B cell (primary cell): ENCODE data around the gene CTNS. TPM values are rescaled to one million over a fixed set of nuclear protein-coding genes. Genes with fewer than 3 reads are reported as not detected.

ENCODE experiments used
- ATAC-seq: fragments of 200-7000 bp; cut with Tn5 transposase; one replicate; pipeline ENCODE4 v1.10.0; 2021; ENCODE audit warnings: low read depth, mild to moderate bottlenecking, moderate number of reproducible peaks, moderate library complexity
- CTCF ChIA-PET: fragments of 350-600 bp; sonication (Branson Sonifier 250); formaldehyde crosslinking; loops from one replicate; lab custom pipeline; 2021; ENCODE audit warnings: antibody characterized with exemption, inconsistent platforms; lab: Charles Lee
- POLR2A ChIA-PET: fragments of 350-600 bp; sonication (Branson Sonifier 250); formaldehyde crosslinking; loops from one replicate; lab custom pipeline; 2021; ENCODE audit warnings: antibody characterized with exemption; lab: Charles Lee
- DNase-seq: peaks from one replicate; pipeline ENCODE4 v3.0.0; 2013
- H2AFZ ChIP-seq: 2 replicates; pipeline ENCODE4 v1.6.1; 2012; ENCODE audit warnings: mild to moderate bottlenecking, low read depth, low read length; ENCODE audit not compliant: insufficient read depth, poor library complexity, severe bottlenecking
- H3K27ac ChIP-seq, 2 donors: 1 replicate in 1 of 2; 2 replicates in 1 of 2; pipeline ENCODE4 v1.5.1; 2012 to 2013; ENCODE audit warnings: low read length in 2 of 2, mild to moderate bottlenecking in 2 of 2, moderate library complexity in 1 of 2
- H3K27me3 ChIP-seq, 4 experiments: fragments of 200-600 bp in 1 of 4; sonication (generic) in 1 of 4; replicated peaks in 1 of 4; 1 replicate in 2 of 4; 2 replicates in 2 of 4; pipeline versions ENCODE4 v1.6.1 to v1.7.0; 2013 to 2016; ENCODE audit warnings: low read length in 3 of 4, mild to moderate bottlenecking in 2 of 4, mixed read lengths in 1 of 4, moderate library complexity in 1 of 4; ENCODE audit not compliant: insufficient read depth in 4 of 4, control insufficient read depth in 3 of 4; ENCODE audit errors: control extremely low read depth in 1 of 4
- H3K36me3 ChIP-seq, 2 experiments: replicated peaks in 1 of 2; 1 replicate in 1 of 2; 2 replicates in 1 of 2; pipeline versions ENCODE4 v1.6.1 to v1.7.1; 2013; ENCODE audit warnings: low read length in 1 of 2; ENCODE audit not compliant: insufficient read depth in 2 of 2, control insufficient read depth in 1 of 2; ENCODE audit errors: control extremely low read depth in 1 of 2, extremely low read depth in 1 of 2
- H3K4me1 ChIP-seq, 2 donors: fragments of 200-600 bp in 1 of 2; sonication (generic) in 1 of 2; 1 replicate in 1 of 2; 2 replicates in 1 of 2; pipeline versions ENCODE4 v1.5.1 to v1.6.1; 2013 to 2017; ENCODE audit warnings: low read length in 2 of 2; ENCODE audit not compliant: control insufficient read depth in 2 of 2, insufficient read depth in 2 of 2
- H3K4me2 ChIP-seq: replicated peaks from 2 replicates; pipeline ENCODE3; 2012; ENCODE audit warnings: mild to moderate bottlenecking, low read depth, low read length; ENCODE audit not compliant: poor library complexity, severe bottlenecking
- H3K4me3 ChIP-seq, 5 experiments: fragments of 200-600 bp in 1 of 5; sonication (generic) in 1 of 5; 1 replicate in 3 of 5; 2 replicates in 2 of 5; pipeline versions ENCODE4 v1.5.1 to v1.7.0; 2011 to 2016; ENCODE audit warnings: low read length in 4 of 5, mild to moderate bottlenecking in 4 of 5, low read depth in 2 of 5, control low read depth in 1 of 5, moderate library complexity in 1 of 5; ENCODE audit not compliant: insufficient read depth in 1 of 5; ENCODE audit errors: control extremely low read depth in 1 of 5, extremely low read depth in 1 of 5
- H3K79me2 ChIP-seq: fragments of 200-600 bp; sonication (generic); one replicate; pipeline ENCODE4 v1.6.0; 2016; ENCODE audit warnings: low read length; ENCODE audit not compliant: control insufficient read depth, insufficient read depth
- H3K9ac ChIP-seq: fragments of 200-600 bp; sonication (generic); 2 replicates; pipeline ENCODE4 v1.6.1; 2017; ENCODE audit warnings: mild to moderate bottlenecking, low read length, moderate library complexity
- H3K9me3 ChIP-seq, 3 donors: one replicate each; pipeline versions ENCODE4 v1.6.1 to v1.7.1; 2013; ENCODE audit warnings: low read length in 2 of 3; ENCODE audit not compliant: control insufficient read depth in 2 of 3, insufficient read depth in 1 of 3; ENCODE audit errors: control extremely low read depth in 1 of 3
- H4K20me1 ChIP-seq: 2 replicates; pipeline ENCODE4 v1.6.0; 2012; ENCODE audit warnings: mild to moderate bottlenecking, low read length; ENCODE audit not compliant: insufficient read depth, control insufficient read depth, poor library complexity, severe bottlenecking
- H3K27ac Mint-ChIP-seq: one replicate; pipeline ENCODE4 v1.8.0; 2021; ENCODE audit warnings: mixed read lengths
- H3K27me3 Mint-ChIP-seq: one replicate; pipeline ENCODE4 v1.8.0; 2021; ENCODE audit warnings: mixed read lengths
- H3K4me1 Mint-ChIP-seq: one replicate; pipeline ENCODE4 v1.8.0; 2021; ENCODE audit warnings: mixed read lengths
- H3K4me3 Mint-ChIP-seq: one replicate; pipeline ENCODE4 v1.8.0; 2021; ENCODE audit warnings: mixed read lengths
- H3K9me3 Mint-ChIP-seq: one replicate; pipeline ENCODE4 v1.8.0; 2022; ENCODE audit warnings: mixed read lengths; ENCODE audit not compliant: insufficient read depth
- CTCF ChIP-seq: fragments of 200-600 bp; IDR thresholded peaks from one replicate; pipeline ENCODE4 v1.8.0; 2022; ENCODE audit warnings: antibody characterized with exemption, mild to moderate bottlenecking
- EZH2 ChIP-seq: IDR thresholded peaks from 2 replicates; pipeline ENCODE4 v1.6.1; 2012; ENCODE audit warnings: borderline replicate concordance, low read depth, mild to moderate bottlenecking, moderate library complexity, low read length; ENCODE audit not compliant: insufficient read depth, poor library complexity, severe bottlenecking
- WGBS: methylation state at CpG from one replicate; pipeline ENCODE4 v1.1.5; 2013; ENCODE audit warnings: missing lambda C conversion rate; ENCODE audit not compliant: insufficient coverage; 5-methylcytosine and 5-hydroxymethylcytosine counted together
- intact Hi-C: fragments of 100-400 bp; cut with micrococcal nuclease; formaldehyde crosslinking; loops from one replicate; pipeline ENCODE4 v1.10.0; 2022
- polyA plus RNA-seq: library from polyadenylated mRNA; depleted of rRNA; stranded (reverse); fragments of >200 nt; gene quantifications from 2 replicates; pipeline ENCODE4 v1.2.3, GENCODE V29; 2012
- total RNA-seq, 2 donors: library from RNA; stranded (reverse); fragments of 120-200 nt in 1 of 2; gene quantifications; 1 replicate in 1 of 2; 2 replicates in 1 of 2; pipeline versions ENCODE4 v1.2.3 to v1.2.4, GENCODE V29; 2013 to 2022

The CTNS gene
- total and polyA plus RNA-seq, 2 donors (not counting 1 experiment from before 2014, with no cell fraction given), result 11.6 to 24.7 TPM

- H4K20me1 ChIP-seq, result peaks cover 25% of the 10 kb centered on the region
- no peaks in the 10 kb centered on the region for H3K9me3 Mint-ChIP-seq
- no peaks in the 10 kb centered on the region for H3K27me3 ChIP-seq
- peak overlapping the region; percentile 96 for H3K4me3 Mint-ChIP-seq
- DNase-seq (peak; percentile 42), ATAC-seq (peak; percentile 2)
- CTCF ChIA-PET, result interaction anchor here (0.6 to 1.3 kb wide), 4 partner anchors 18 to 619 kb away, joined by 3 to 4 read pairs (median 4); no protein-coding TSS in a partner anchor
- POLR2A ChIA-PET, result interaction anchor here (0.6 to 1.5 kb wide), 6 partner anchors 9 to 59 kb away, joined by 3 to 6 read pairs (median 4); partner anchors contain the start of genes CTNS and SHPK
- peak overlapping the region; percentile 95 for H3K9ac ChIP-seq
- peak overlapping the region; percentile 18 to 56 for H3K27ac ChIP-seq
- peak overlapping the region; percentile 50 to 99 (median 98) for H3K4me3 ChIP-seq
- peak overlapping the region; percentile 84 for H2AFZ ChIP-seq
- intact Hi-C loops, result loop anchor here (1.0 to 5.0 kb wide), 3 partner anchors 15 to 1075 kb away; partner anchors contain the start of genes CTNS, PAFAH1B1 and SHPK
- H3K9me3 ChIP-seq, result no peaks in the 10 kb centered on the region
- peak overlapping the region; percentile 56 for H3K27ac Mint-ChIP-seq
- H3K4me1 Mint-ChIP-seq, result peaks cover 31% of the 10 kb centered on the region
- H3K36me3 ChIP-seq, result peaks cover 0 to 2% of the 10 kb centered on the region in 2 experiments
- 14% methylated on average over 38 of the region's 39 CpGs for WGBS
- no peaks in the 10 kb centered on the region for H3K27me3 Mint-ChIP-seq
- H3K4me2 ChIP-seq, result peak overlapping the region; percentile 90
- H3K4me1 ChIP-seq, result peaks cover 11 to 21% of the 10 kb centered on the region in 2 donors
- TF ChIP-seq EZH2 (no peak), CTCF (no peak)
- H3K79me2 ChIP-seq, result peaks cover 11% of the 10 kb centered on the region
These were observed 31.1 kb downstream of the CTNS start for GRCh38 chr17:3667366-3668278.
